CD14-positive monocyte (primary cell): ENCODE measurements around the gene BMP4. TPM values are rescaled to one million over a fixed set of nuclear protein-coding genes. Genes with fewer than 3 reads are reported as not detected.
A peak's percentile ranks its signal among the peaks of the same experiment; 100 is the strongest.

Experiments used
- DNase-seq, 3 donors: peaks; one replicate each; pipeline ENCODE4 v3.0.0-alpha.2; 2011 to 2022
- H2AFZ ChIP-seq: 2 replicates; pipeline ENCODE4 v1.6.0; 2012; ENCODE audit warnings: mild to moderate bottlenecking, low read depth, low read length, inconsistent platforms; ENCODE audit not compliant: insufficient read depth, poor library complexity, severe bottlenecking
- H3K27ac ChIP-seq, 2 donors: 1 replicate in 1 of 2; 2 replicates in 1 of 2; pipeline ENCODE4 v1.5.1; 2012 to 2013; ENCODE audit warnings: low read length in 2 of 2, control low read depth in 1 of 2, inconsistent platforms in 1 of 2, low read depth in 1 of 2, mild to moderate bottlenecking in 1 of 2
- H3K27me3 ChIP-seq, 2 donors: one replicate each; pipeline versions ENCODE4 v1.6.0 to v1.6.1; 2011 to 2013; ENCODE audit warnings: low read length in 2 of 2; ENCODE audit not compliant: control insufficient read depth in 2 of 2, insufficient read depth in 2 of 2
- H3K36me3 ChIP-seq, 2 donors: replicated peaks in 1 of 2; 1 replicate in 1 of 2; 2 replicates in 1 of 2; pipeline versions ENCODE4 v1.5.1 to v1.6.1; 2012 to 2013; ENCODE audit warnings: low read length in 2 of 2, control low read depth in 1 of 2, inconsistent platforms in 1 of 2, mild to moderate bottlenecking in 1 of 2; ENCODE audit not compliant: insufficient read depth in 2 of 2, control insufficient read depth in 1 of 2
- H3K4me1 ChIP-seq, 2 donors: 1 replicate in 1 of 2; 2 replicates in 1 of 2; pipeline versions ENCODE4 v1.5.1 to v1.6.1; 2012 to 2013; ENCODE audit warnings: low read length in 2 of 2, control low read depth in 1 of 2, inconsistent platforms in 1 of 2, mild to moderate bottlenecking in 1 of 2, moderate library complexity in 1 of 2; ENCODE audit not compliant: insufficient read depth in 2 of 2, control insufficient read depth in 1 of 2
- H3K4me2 ChIP-seq: replicated peaks from 2 replicates; pipeline ENCODE3; 2012; ENCODE audit warnings: low read length, moderate library complexity, mild to moderate bottlenecking; ENCODE audit not compliant: poor library complexity, severe bottlenecking; ENCODE audit errors: extremely low read depth
- H3K4me3 ChIP-seq, 3 experiments: fragments of 200-600 bp in 1 of 3; sonication (generic) in 1 of 3; replicated peaks in 1 of 3; 1 replicate in 2 of 3; 2 replicates in 1 of 3; pipeline ENCODE4 v1.5.1; 2011 to 2013; ENCODE audit warnings: low read length in 3 of 3, mild to moderate bottlenecking in 3 of 3, control low read depth in 2 of 3, low read depth in 2 of 3, inconsistent platforms in 1 of 3, moderate library complexity in 1 of 3
- H3K79me2 ChIP-seq: 2 replicates; pipeline ENCODE4 v1.6.0; 2012; ENCODE audit warnings: mild to moderate bottlenecking, control low read depth, inconsistent platforms, low read length, moderate library complexity; ENCODE audit not compliant: insufficient read depth
- H3K9ac ChIP-seq: 2 replicates; pipeline ENCODE4 v1.6.0; 2017; ENCODE audit warnings: low read length, mild to moderate bottlenecking; ENCODE audit not compliant: insufficient read depth, poor library complexity, severe bottlenecking
- H3K9me3 ChIP-seq, 2 donors: replicated peaks in 1 of 2; 1 replicate in 1 of 2; 2 replicates in 1 of 2; pipeline versions ENCODE4 v1.5.1 to v1.6.1; 2012 to 2013; ENCODE audit warnings: low read length in 2 of 2, control low read depth in 1 of 2; ENCODE audit not compliant: control insufficient read depth in 1 of 2, insufficient read depth in 1 of 2
- H4K20me1 ChIP-seq: 2 replicates; pipeline ENCODE4 v1.6.0; 2012; ENCODE audit warnings: mild to moderate bottlenecking, low read length, control low read depth, moderate library complexity; ENCODE audit not compliant: insufficient read depth
- H3K27ac Mint-ChIP-seq, 7 donors: one replicate each; pipeline ENCODE4 v1.8.0; 2020; ENCODE audit warnings: mild to moderate bottlenecking in 7 of 7, mixed read lengths in 7 of 7, moderate library complexity in 6 of 7, inconsistent platforms in 2 of 7
- H3K27me3 Mint-ChIP-seq, 3 donors: one replicate each; pipeline ENCODE4 v1.8.0; 2021 to 2022; ENCODE audit warnings: low read depth in 3 of 3, mild to moderate bottlenecking in 3 of 3, mixed read lengths in 3 of 3, moderate library complexity in 3 of 3, inconsistent platforms in 1 of 3
- H3K36me3 Mint-ChIP-seq, 2 donors: one replicate each; pipeline ENCODE4 v1.8.0; 2020; ENCODE audit warnings: mixed read lengths in 2 of 2, inconsistent platforms in 1 of 2, mild to moderate bottlenecking in 1 of 2
- H3K4me1 Mint-ChIP-seq: one replicate; pipeline ENCODE4 v1.8.0; 2020; ENCODE audit warnings: mild to moderate bottlenecking, mixed read lengths
- H3K4me3 Mint-ChIP-seq, 2 donors: one replicate each; pipeline ENCODE4 v1.8.0; 2020; ENCODE audit warnings: mild to moderate bottlenecking in 2 of 2, mixed read lengths in 2 of 2, moderate library complexity in 1 of 2
- H3K9me3 Mint-ChIP-seq, 7 donors: one replicate each; pipeline ENCODE4 v1.8.0; 2020 to 2022; ENCODE audit warnings: mixed read lengths in 7 of 7, mild to moderate bottlenecking in 6 of 7, moderate library complexity in 6 of 7, inconsistent platforms in 2 of 7
- CTCF ChIP-seq: fragments of 200-600 bp; IDR thresholded peaks from one replicate; pipeline ENCODE4 v1.8.0; 2022; ENCODE audit warnings: antibody characterized with exemption, mild to moderate bottlenecking
- WGBS: methylation state at CpG from one replicate; pipeline ENCODE4 v1.1.5; 2013; ENCODE audit warnings: missing lambda C conversion rate; ENCODE audit not compliant: insufficient coverage; 5-methylcytosine and 5-hydroxymethylcytosine counted together
- intact Hi-C, 2 donors: fragments of 100-400 bp; cut with micrococcal nuclease; formaldehyde crosslinking; loops; one replicate each; pipeline versions ENCODE4 v1.15.0 to v1.15.1; 2023
- polyA plus RNA-seq, 3 donors: library from polyadenylated mRNA; depleted of rRNA in 1 of 3; unstranded in 2 of 3; stranded (reverse) in 1 of 3; fragments of 300-500 nt in 2 of 3; fragments of >200 nt in 1 of 3; fragmentation: Illumina TruSeq in 2 of 3; gene quantifications; 1 replicate in 2 of 3; 2 replicates in 1 of 3; pipeline ENCODE4 v1.2.3, GENCODE V29; 2012 to 2021

BMP4 gene
- polyA plus RNA-seq, 3 donors, result 0.28 TPM; not detected in 2

- Histone ChIP-seq H3K9ac (no peak overlapping the region), H3K36me3 (no peaks in the 10 kb centered on the region), H3K27me3 (no peaks in the 10 kb centered on the region), H3K4me1 (no peaks in the 10 kb centered on the region), H2AFZ (no peak overlapping the region), H4K20me1 (no peaks in the 10 kb centered on the region), H3K4me3 (no peak overlapping the region), H3K4me2 (no peak overlapping the region), H3K27ac (no peak overlapping the region), H3K9me3 (no peaks in the 10 kb centered on the region), H3K79me2 (no peaks in the 10 kb centered on the region)
- DNase-seq, result no peak
- Mint-ChIP-seq H3K4me1 (no peaks in the 10 kb centered on the region), H3K27ac (no peak overlapping the region), H3K4me3 (no peak overlapping the region), H3K36me3 (no peaks in the 10 kb centered on the region), H3K9me3 (peaks cover 0 to 3% (median 0%) of the 10 kb centered on the region in 7 donors), H3K27me3 (peaks cover 0 to 3% (median 0%) of the 10 kb centered on the region in 3 donors)
- intact Hi-C loops, result no loop called here
- TF ChIP-seq CTCF, result no peak
Measured at GRCh38 chr14:53932966-53933365, 23.7 kb downstream of the BMP4 start.

- Histone ChIP-seq H3K36me3 (no peaks in the 10 kb centered on the region), H3K4me2 (no peak overlapping the region), H3K9me3 (no peaks in the 10 kb centered on the region), H3K9ac (no peak overlapping the region), H3K4me3 (no peak overlapping the region), H3K27me3 (no peaks in the 10 kb centered on the region), H3K79me2 (no peaks in the 10 kb centered on the region), H2AFZ (no peak overlapping the region), H4K20me1 (no peaks in the 10 kb centered on the region), H3K27ac (no peak overlapping the region), H3K4me1 (no peaks in the 10 kb centered on the region)
- Mint-ChIP-seq H3K9me3 (peaks cover 0 to 6% (median 2%) of the 10 kb centered on the region in 7 donors), H3K4me3 (no peak overlapping the region), H3K4me1 (no peaks in the 10 kb centered on the region), H3K27ac (no peak overlapping the region), H3K36me3 (no peaks in the 10 kb centered on the region), H3K27me3 (peaks cover 2 to 3% (median 3%) of the 10 kb centered on the region in 3 donors)
- no peak for DNase-seq
- peak; percentile 18 for TF ChIP-seq CTCF
- intact Hi-C loops, result no loop called here
- WGBS, result no CpG with 5 or more reads among the region's 2 CpGs
Measured at GRCh38 chr14:53929871-53930715, 26.5 kb downstream of the BMP4 start.
